ENCODE results near the gene PARVG.

The PARVG gene

DNA sequence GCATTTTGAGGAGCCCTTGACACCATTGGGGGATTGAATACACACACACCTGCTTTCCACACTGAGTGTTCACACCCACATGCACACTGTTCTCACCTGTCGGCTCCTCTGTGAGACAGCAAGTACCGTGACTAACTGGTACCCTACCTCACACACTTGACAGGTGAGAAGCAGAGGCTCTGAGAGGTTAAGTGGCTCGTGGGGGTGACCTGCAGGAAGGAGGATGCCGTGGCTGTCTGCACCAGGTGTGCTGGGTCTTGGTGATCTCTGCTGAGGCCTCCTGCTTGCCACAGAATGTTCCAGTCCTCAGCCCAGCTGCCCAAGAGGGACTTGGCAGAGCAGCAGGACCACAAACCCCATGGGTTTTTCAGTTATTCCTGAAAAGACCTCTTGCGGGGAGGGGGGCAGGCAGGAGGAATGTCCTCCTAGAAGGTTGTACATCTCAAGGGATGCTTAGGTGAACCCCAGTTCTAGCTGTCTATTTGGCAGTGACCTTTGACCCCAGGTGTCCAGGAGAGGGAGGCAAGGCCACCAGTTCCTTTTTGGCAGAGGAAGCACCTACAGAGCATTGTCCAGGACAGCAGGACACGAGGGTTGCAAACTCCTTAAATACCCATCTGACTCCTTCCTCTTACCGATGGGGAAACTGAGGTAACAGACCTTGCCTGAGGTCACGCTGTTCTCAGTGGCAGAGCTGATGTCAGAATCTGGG is 66.0 kb downstream of the PARVG start:
- H3K9ac ChIP-seq (ENCODE audit: low read length) = no peak overlapping the region
- H3K27ac ChIP-seq (ENCODE audit: low read depth, low read length) = no peak overlapping the region
- H3K36me3 ChIP-seq (ENCODE audit: low read length) = no peaks in the 10 kb centered on the region
- TF ChIP-seq EZH2phosphoT487 (conservative IDR thresholded peaks at IDR 0.05; ENCODE audit: low read length) = no peak
- TF ChIP-seq, protein P1, sequence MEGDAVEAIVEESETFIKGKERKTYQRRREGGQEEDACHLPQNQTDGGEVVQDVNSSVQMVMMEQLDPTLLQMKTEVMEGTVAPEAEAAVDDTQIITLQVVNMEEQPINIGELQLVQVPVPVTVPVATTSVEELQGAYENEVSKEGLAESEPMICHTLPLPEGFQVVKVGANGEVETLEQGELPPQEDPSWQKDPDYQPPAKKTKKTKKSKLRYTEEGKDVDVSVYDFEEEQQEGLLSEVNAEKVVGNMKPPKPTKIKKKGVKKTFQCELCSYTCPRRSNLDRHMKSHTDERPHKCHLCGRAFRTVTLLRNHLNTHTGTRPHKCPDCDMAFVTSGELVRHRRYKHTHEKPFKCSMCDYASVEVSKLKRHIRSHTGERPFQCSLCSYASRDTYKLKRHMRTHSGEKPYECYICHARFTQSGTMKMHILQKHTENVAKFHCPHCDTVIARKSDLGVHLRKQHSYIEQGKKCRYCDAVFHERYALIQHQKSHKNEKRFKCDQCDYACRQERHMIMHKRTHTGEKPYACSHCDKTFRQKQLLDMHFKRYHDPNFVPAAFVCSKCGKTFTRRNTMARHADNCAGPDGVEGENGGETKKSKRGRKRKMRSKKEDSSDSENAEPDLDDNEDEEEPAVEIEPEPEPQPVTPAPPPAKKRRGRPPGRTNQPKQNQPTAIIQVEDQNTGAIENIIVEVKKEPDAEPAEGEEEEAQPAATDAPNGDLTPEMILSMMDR (IDR thresholded peaks at IDR 0.05; ENCODE audit: insufficient read depth, low read length, poor library complexity, severe bottlenecking) = no peak
- H3K4me2 ChIP-seq (ENCODE audit: low read depth, low read length, poor library complexity, severe bottlenecking) = no peak overlapping the region
- no peaks in the 10 kb centered on the region for H3K27me3 ChIP-seq (ENCODE audit: low read length)
- H3K9me2 ChIP-seq (replicated peaks; ENCODE audit: insufficient read depth, low read length) = no peaks in the 10 kb centered on the region
- H2AFZ ChIP-seq (ENCODE audit: low read depth, low read length, severe bottlenecking) = no peak overlapping the region
- H3K4me3 ChIP-seq (ENCODE audit: insufficient read depth, low read length, poor library complexity, severe bottlenecking) = no peak overlapping the region
- no peaks in the 10 kb centered on the region for H4K20me1 ChIP-seq (ENCODE audit: low read depth, low read length)
- H3K79me2 ChIP-seq (ENCODE audit: insufficient read depth, low read length) = no peaks in the 10 kb centered on the region
- H3K9me3 ChIP-seq (ENCODE audit: insufficient read depth, low read length) = peaks cover 4% of the 10 kb centered on the region; the same call in 1 of the 2 replicates
- no peaks in the 10 kb centered on the region for H3F3A ChIP-seq (ENCODE audit: insufficient read depth)

DNA sequence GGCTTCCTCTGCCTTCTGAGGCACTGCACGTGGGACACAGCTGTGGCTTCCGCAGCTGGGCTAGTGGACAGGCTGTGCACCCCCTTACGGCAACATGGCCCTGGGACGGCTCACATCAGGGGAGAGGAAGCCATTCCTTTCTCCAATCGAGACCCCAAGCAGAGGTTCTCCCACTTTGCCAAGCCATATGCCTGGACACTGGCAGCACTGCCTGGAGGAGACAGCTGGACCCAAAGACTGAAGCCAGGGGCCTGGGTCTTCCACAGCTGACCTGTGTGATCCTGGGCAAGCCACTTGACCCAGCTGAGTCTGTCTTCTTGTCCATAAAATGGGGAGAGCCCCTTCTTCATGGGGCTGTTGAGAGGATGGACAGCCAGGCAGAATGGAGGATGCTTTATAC is 66.6 kb downstream of the PARVG start:
- no peaks in the 10 kb centered on the region for H3K27me3 ChIP-seq (ENCODE audit: low read length)
- H3K27ac ChIP-seq (ENCODE audit: low read depth, low read length) = no peak overlapping the region
- no peak overlapping the region for H3K4me2 ChIP-seq (ENCODE audit: low read depth, low read length, poor library complexity, severe bottlenecking)
- H3K79me2 ChIP-seq (ENCODE audit: insufficient read depth, low read length) = no peaks in the 10 kb centered on the region
- H3F3A ChIP-seq (ENCODE audit: insufficient read depth) = no peaks in the 10 kb centered on the region
- no peak overlapping the region for H2AFZ ChIP-seq (ENCODE audit: low read depth, low read length, severe bottlenecking)
- no peaks in the 10 kb centered on the region for H4K20me1 ChIP-seq (ENCODE audit: low read depth, low read length)
- H3K9me3 ChIP-seq (ENCODE audit: insufficient read depth, low read length) = peaks cover 4% of the 10 kb centered on the region; the same call in 1 of the 2 replicates
- TF ChIP-seq, protein P1 (IDR thresholded peaks at IDR 0.05; ENCODE audit: insufficient read depth, low read length, poor library complexity, severe bottlenecking) = no peak
- TF ChIP-seq EZH2phosphoT487 (conservative IDR thresholded peaks at IDR 0.05; ENCODE audit: low read length) = no peak
- H3K9ac ChIP-seq (ENCODE audit: low read length) = no peak overlapping the region
- H3K9me2 ChIP-seq (replicated peaks; ENCODE audit: insufficient read depth, low read length) = no peaks in the 10 kb centered on the region
- no peak overlapping the region for H3K4me3 ChIP-seq (ENCODE audit: insufficient read depth, low read length, poor library complexity, severe bottlenecking)
- no peaks in the 10 kb centered on the region for H3K36me3 ChIP-seq (ENCODE audit: low read length)

DNA sequence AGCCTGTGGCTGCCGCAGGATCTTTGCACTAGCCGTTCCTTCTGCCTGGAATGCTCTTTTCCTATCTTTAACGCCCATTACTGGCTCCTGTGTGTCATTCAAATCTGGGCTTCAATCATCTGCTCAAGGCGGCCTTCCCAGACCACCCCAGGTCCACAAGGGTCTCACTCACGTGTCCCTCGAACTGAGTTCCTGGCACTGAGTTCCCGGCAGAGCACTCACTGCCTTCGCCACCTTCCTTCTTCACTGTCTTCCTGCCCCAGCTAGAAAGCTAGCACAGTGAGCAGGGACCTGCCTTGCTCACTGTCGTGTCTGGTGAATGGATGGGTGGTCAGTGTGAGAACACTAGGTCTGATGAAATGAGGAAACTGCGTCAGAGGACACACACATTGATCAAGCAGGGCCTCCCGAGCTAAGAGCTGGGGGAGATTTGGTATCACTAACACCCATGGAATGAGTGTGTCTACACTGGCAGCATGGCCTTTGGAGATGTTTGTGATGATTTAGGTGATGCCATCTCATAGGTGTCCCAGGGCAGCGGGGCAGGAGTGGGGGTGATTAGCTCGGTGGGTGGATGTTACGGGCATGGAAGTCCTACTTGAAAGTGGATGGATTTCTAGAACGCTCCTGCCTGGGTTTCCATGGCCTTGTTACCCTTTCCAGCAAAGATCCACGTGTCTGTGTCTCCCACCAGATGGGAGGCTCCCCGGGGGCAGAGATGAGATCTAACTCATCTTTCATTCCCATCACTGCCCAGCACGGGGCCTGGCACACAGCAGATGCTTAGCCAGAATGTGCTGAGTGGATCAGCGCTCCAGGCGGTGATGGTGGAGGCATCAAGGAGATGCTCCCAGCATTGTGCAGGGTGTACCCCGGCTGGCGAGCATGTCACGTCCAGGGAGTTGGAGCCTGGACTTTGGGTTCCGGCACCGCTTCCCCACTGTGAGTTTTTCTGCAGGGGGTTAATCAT is 67.5 kb downstream of the PARVG start:
- Histone ChIP-seq H3K9ac (ENCODE audit: low read length) (no peak overlapping the region), H3K36me3 (ENCODE audit: low read length) (no peaks in the 10 kb centered on the region), H4K20me1 (ENCODE audit: low read depth, low read length) (no peaks in the 10 kb centered on the region), H3K27ac (ENCODE audit: low read depth, low read length) (no peak overlapping the region), H3K9me2 (replicated peaks; ENCODE audit: insufficient read depth, low read length) (no peaks in the 10 kb centered on the region), H3K79me2 (ENCODE audit: insufficient read depth, low read length) (no peaks in the 10 kb centered on the region), H3F3A (ENCODE audit: insufficient read depth) (no peaks in the 10 kb centered on the region), H3K4me3 (ENCODE audit: insufficient read depth, low read length, poor library complexity, severe bottlenecking) (no peak overlapping the region), H3K27me3 (ENCODE audit: low read length) (no peaks in the 10 kb centered on the region), H3K4me2 (ENCODE audit: low read depth, low read length, poor library complexity, severe bottlenecking) (no peak overlapping the region), H2AFZ (ENCODE audit: low read depth, low read length, severe bottlenecking) (no peak overlapping the region), H3K9me3 (ENCODE audit: insufficient read depth, low read length) (peaks cover 4% of the 10 kb centered on the region; the same call in 1 of the 2 replicates)
- no peak for TF ChIP-seq EZH2phosphoT487 (conservative IDR thresholded peaks at IDR 0.05; ENCODE audit: low read length)
- TF ChIP-seq, protein P1 (IDR thresholded peaks at IDR 0.05; ENCODE audit: insufficient read depth, low read length, poor library complexity, severe bottlenecking) = no peak

Measured in SU-DHL-6 (cell line).